Transverse colon (tissue), 4 donors: ENCODE measurements around the gene SART1. TPM values are rescaled to one million over a fixed set of nuclear protein-coding genes. Genes with fewer than 3 reads are reported as not detected.

Source experiments
- DNase-seq: peaks from one replicate; pipeline ENCODE4 v3.0.0-alpha.2; 2019
- H3K27ac ChIP-seq, 4 donors: fragments of 200-600 bp; sonication (generic); 2 replicates each; pipeline ENCODE4 v1.5.1; 2016 to 2018; ENCODE audit warnings: inconsistent platforms in 4 of 4
- H3K27me3 ChIP-seq: fragments of 200-600 bp; sonication (generic); 2 replicates; pipeline ENCODE4 v1.5.1; 2017; ENCODE audit warnings: inconsistent platforms
- H3K36me3 ChIP-seq, 4 donors: fragments of 200-600 bp; sonication (generic); 2 replicates each; pipeline ENCODE4 v1.5.1; 2017 to 2019; ENCODE audit warnings: inconsistent platforms in 4 of 4
- H3K4me1 ChIP-seq, 4 donors: fragments of 200-600 bp; sonication (generic); 2 replicates each; pipeline ENCODE4 v1.5.1; 2017 to 2020; ENCODE audit warnings: inconsistent platforms in 4 of 4
- H3K4me3 ChIP-seq, 4 donors: fragments of 200-600 bp; sonication (generic); 1 replicate in 1 of 4; 2 replicates in 3 of 4; pipeline versions ENCODE4 v1.5.1 to v1.6.1; 2017 to 2019; ENCODE audit warnings: inconsistent platforms in 4 of 4
- H3K9me3 ChIP-seq, 2 donors: fragments of 200-600 bp; sonication (generic); 2 replicates each; pipeline ENCODE4 v1.5.1; 2017 to 2019; ENCODE audit warnings: inconsistent platforms in 2 of 2
- CTCF ChIP-seq, 5 experiments: fragments of 200-600 bp in 3 of 5; fragments of 450-650 bp in 2 of 5; sonication (generic) in 3 of 5; IDR thresholded peaks; 1 replicate in 2 of 5; 2 replicates in 3 of 5; pipeline ENCODE4 v1.5.1; 2016 to 2017; ENCODE audit warnings: antibody characterized with exemption in 5 of 5, inconsistent platforms in 3 of 5, mild to moderate bottlenecking in 2 of 5, moderate library complexity in 1 of 5
- EP300 ChIP-seq: sonication (generic); formaldehyde crosslinking; IDR thresholded peaks from one replicate; pipeline ENCODE4 v1.6.1; 2017; ENCODE audit warnings: antibody characterized with exemption, low read depth
- POLR2A ChIP-seq: fragments of 450-650 bp; IDR thresholded peaks from one replicate; pipeline ENCODE4 v1.6.1; 2016; ENCODE audit warnings: antibody characterized with exemption, mild to moderate bottlenecking, moderate library complexity
- POLR2AphosphoS5 ChIP-seq, 3 donors: sonication (generic); formaldehyde crosslinking; IDR thresholded peaks; one replicate each; pipeline ENCODE4 v1.6.1; 2016; ENCODE audit warnings: antibody characterized with exemption in 3 of 3
- WGBS, 2 donors: methylation state at CpG; one replicate each; pipeline ENCODE4 v1.1.5; 2018; ENCODE audit warnings: low coverage in 1 of 2; 5-methylcytosine and 5-hydroxymethylcytosine counted together
- in situ Hi-C, 4 donors: fragments of 200-750 bp; cut with MboI; loops; one replicate each; pipeline versions ENCODE4 v1.15.0 to v1.15.1; 2017; ENCODE audit warnings: low sequenced_read_pairs in 3 of 4, low pct_ligation_motif_present in 1 of 4, low pct_unique_long_range_greater_than_20kb in 1 of 4
- intact Hi-C: fragments of 100-400 bp; cut with DNase I; formaldehyde crosslinking; loops from one replicate; pipeline ENCODE4 v1.15.1; 2023; ENCODE audit warnings: low total_unique reads
- total RNA-seq, 4 donors: library from RNA; depleted of rRNA; stranded (reverse); fragments of >200 nt; gene quantifications; one replicate each; pipeline ENCODE4 v1.1.0, GENCODE V29; 2016

Gene SART1
- total RNA-seq, 4 donors from 2014 or later, result 31.8 to 76.3 (median 34.3) TPM

- Histone ChIP-seq H3K4me1 (peaks cover 0 to 7% (median 6%) of the 10 kb centered on the region in 4 donors), H3K36me3 (no peaks in the 10 kb centered on the region), H3K9me3 (no peaks in the 10 kb centered on the region), H3K27me3 (peaks cover 39% of the 10 kb centered on the region), H3K27ac (no peak overlapping the region), H3K4me3 (no peak overlapping the region)
- intact Hi-C loops (no loop called here), in situ Hi-C loops (no loop called here)
- DNase-seq, result no peak
- WGBS, 2 donors, result 47% methylated on average over 11 of the region's 12 CpGs; no CpG with 5 or more reads in 1 of the 2 donors
- TF ChIP-seq POLR2AphosphoS5 (IDR thresholded peaks at IDR 0.05) (no peak), EP300 (no peak), CTCF (IDR thresholded peaks at IDR 0.05) (no peak), POLR2A (no peak)
These were observed 51.6 kb downstream of the SART1 start for GRCh38 chr11:66012946-66013761.

DNA sequence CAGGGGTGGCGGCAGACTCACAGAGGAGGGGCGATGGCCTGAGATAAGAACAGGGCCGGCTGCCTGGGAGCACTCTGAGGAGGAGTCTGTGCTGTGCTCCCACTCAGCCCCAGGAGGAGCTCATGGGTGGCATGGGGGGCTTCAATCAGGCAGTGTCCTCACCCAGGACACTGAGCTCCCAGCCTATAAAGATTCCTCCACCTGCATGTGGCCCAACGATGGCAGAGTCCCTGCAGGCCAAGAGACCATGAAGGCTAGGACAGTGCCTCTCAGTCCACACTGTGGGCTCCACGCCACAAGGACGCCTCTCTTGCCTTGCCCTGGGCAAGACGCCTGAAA, 52.2 kb downstream of the SART1 start:
- H3K27me3 ChIP-seq, result peaks cover 39% of the 10 kb centered on the region
- WGBS, 2 donors, result 72% methylated on average over 6 of the region's 7 CpGs; no CpG with 5 or more reads in 1 of the 2 donors
- no peaks in the 10 kb centered on the region for H3K36me3 ChIP-seq
- no peak overlapping the region for H3K27ac ChIP-seq
- DNase-seq, result no peak
- no peak for TF ChIP-seq POLR2A
- no peak for TF ChIP-seq CTCF (IDR thresholded peaks at IDR 0.05)
- TF ChIP-seq POLR2AphosphoS5 (IDR thresholded peaks at IDR 0.05), result no peak
- TF ChIP-seq EP300, result no peak
- intact Hi-C loops, result no loop called here
- H3K4me3 ChIP-seq, result no peak overlapping the region
- peaks cover 0 to 7% (median 6%) of the 10 kb centered on the region in 4 donors for H3K4me1 ChIP-seq
- H3K9me3 ChIP-seq, result no peaks in the 10 kb centered on the region
- in situ Hi-C loops, result no loop called here

DNA sequence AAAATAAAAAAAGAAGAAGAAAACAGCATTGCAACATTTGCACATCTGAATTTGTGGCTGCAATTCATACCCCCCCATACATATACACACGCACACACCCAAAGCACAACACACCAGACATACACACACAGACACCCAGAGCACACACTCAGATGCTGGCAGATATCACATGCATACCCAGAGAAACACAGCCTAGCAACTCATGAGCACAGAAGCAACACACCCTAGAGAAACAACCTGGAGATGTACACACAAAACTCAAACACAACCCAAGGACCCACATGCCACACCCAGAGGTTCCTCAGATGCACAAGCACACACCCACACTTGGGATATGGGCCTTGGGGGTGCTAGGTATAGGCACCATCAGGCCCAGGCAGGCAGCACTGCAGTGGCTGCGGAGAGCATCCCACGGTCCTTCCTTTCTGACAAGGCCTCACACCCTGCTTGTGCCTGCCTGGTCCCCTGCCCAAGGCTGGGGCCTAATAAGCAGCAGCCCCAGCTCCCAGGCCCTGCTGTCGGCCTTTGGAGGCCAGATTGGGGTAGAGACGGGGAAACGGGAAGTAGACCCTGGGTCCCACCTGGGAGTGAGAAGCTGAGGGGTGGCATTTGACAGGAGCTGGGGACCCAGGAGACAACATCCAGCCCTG, 53.4 kb downstream of the SART1 start:
- DNase-seq, result no peak
- H3K27me3 ChIP-seq, result peaks cover 39% of the 10 kb centered on the region
- TF ChIP-seq EP300 (no peak), CTCF (IDR thresholded peaks at IDR 0.05) (no peak), POLR2A (no peak), POLR2AphosphoS5 (IDR thresholded peaks at IDR 0.05) (no peak)
- in situ Hi-C loops, result no loop called here
- intact Hi-C loops, result no loop called here
- no peak overlapping the region for H3K27ac ChIP-seq
- no peaks in the 10 kb centered on the region for H3K9me3 ChIP-seq
- WGBS, 2 donors, result 88% methylated on average over 4 of the region's 6 CpGs; no CpG with 5 or more reads in 1 of the 2 donors
- peaks cover 0 to 7% (median 6%) of the 10 kb centered on the region in 4 donors for H3K4me1 ChIP-seq
- H3K4me3 ChIP-seq, result no peak overlapping the region
- H3K36me3 ChIP-seq, result no peaks in the 10 kb centered on the region

DNA sequence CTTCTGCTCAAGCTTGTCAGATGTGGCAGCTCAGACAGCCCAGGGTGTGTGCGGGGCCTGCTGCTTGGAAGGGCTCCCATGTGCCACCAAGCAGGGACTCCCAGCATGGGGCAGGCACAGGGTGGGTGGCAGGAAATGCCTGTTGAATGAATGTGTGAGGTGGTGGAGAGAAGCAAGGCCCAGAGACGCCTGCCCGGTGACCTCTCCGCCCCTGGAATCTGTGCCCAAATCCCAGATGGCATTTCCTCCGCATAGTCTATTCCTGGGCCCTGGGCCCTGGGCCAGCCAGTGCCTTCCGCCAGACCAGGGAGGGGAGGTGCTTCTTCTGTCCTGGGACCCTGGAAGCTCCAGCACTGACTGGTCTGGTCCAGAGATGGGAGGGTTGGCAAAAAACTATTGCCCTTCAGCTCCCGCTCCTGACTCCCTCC, 53.9 kb downstream of the SART1 start:
- Histone ChIP-seq H3K36me3 (no peaks in the 10 kb centered on the region), H3K4me3 (no peak overlapping the region), H3K9me3 (no peaks in the 10 kb centered on the region), H3K4me1 (peaks cover 0 to 7% (median 6%) of the 10 kb centered on the region in 4 donors), H3K27ac (no peak overlapping the region), H3K27me3 (peaks cover 35% of the 10 kb centered on the region)
- in situ Hi-C loops, result no loop called here
- DNase-seq, result no peak
- no peak for TF ChIP-seq POLR2A
- no peak for TF ChIP-seq CTCF (IDR thresholded peaks at IDR 0.05)
- no peak for TF ChIP-seq POLR2AphosphoS5 (IDR thresholded peaks at IDR 0.05)
- no peak for TF ChIP-seq EP300
- intact Hi-C loops, result no loop called here
- 81% methylated on average over 7 of the region's 7 CpGs; no CpG with 5 or more reads in 1 of the 2 donors for WGBS, 2 donors
